NT2/D1 (cell line): Measurements from ENCODE around the gene SDF4.

Experiments used
- SUZ12 ChIP-seq: IDR thresholded peaks from 2 replicates; pipeline ENCODE4 v1.6.1; 2011; ENCODE audit not compliant: insufficient read length, insufficient read depth; ENCODE audit errors: extremely low read depth
- YY1 ChIP-seq: IDR thresholded peaks from 2 replicates; pipeline ENCODE4 v1.6.1; 2011; ENCODE audit not compliant: insufficient read length, insufficient read depth
- ZNF274 ChIP-seq: IDR thresholded peaks from 2 replicates; pipeline ENCODE4 v1.6.1; 2011; ENCODE audit warnings: mild to moderate bottlenecking, low read depth, low read length

DNA sequence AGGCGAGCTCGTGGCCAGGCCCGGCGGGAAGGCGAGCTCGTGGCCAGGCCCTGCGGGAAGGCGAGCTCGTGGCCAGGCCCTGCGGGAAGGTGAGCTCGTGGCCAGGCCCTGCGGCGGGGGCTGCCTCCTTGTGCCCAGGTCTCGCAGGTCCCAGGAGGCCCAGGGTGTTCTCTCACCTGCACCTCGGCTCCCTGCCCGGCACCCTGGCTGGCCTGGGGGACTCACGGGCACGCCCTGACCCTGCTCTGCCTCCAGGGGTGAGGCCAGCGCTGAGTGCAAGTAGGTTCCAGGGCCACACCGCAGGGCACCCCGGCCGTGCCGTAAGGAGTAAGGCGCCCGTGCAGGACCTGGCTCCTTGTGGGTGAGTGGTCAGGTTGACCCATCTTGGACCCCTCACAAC lies 4.4 kb downstream of the SDF4 start:
- TF ChIP-seq YY1 (no peak), ZNF274 (no peak), SUZ12 (no peak)
